NK-92 (cell line): Measurements from ENCODE around the gene NUDT19.
"Not testable (repeated sequence)": the region's sequence is repeated elsewhere in the genome, so short reads cannot be mapped to it uniquely, and the experiment has no call there.

Experiments used
- DNase-seq: peaks from one replicate; lab custom pipeline; 2025; ENCODE audit not compliant: unreplicated experiment; lab: John Stamatoyannopoulos, UW

The NUDT19 gene

GRCh38 chr19:32708457-32708856 is 16.8 kb downstream of the NUDT19 start:
- no peak for DNase-seq

GRCh38 chr19:32709032-32709431 is 17.4 kb downstream of the NUDT19 start:
- no peak for DNase-seq

GRCh38 chr19:32711747-32712146 is 20.1 kb downstream of the NUDT19 start:
- no peak for DNase-seq

GRCh38 chr19:32716203-32716602 is 24.6 kb downstream of the NUDT19 start:
- not testable (repeated sequence) for DNase-seq

GRCh38 chr19:32717496-32717895 is 25.9 kb downstream of the NUDT19 start:
- no peak for DNase-seq

- DNase-seq: no peak
Observed at GRCh38 chr19:32718286-32718685, 26.7 kb downstream of the NUDT19 start.

- DNase-seq: no peak
Observed at GRCh38 chr19:32719611-32720059, 28.0 kb downstream of the NUDT19 start, which contains the start of gene TDRD12. Gene TDRD12, plus strand, starts transcription at chr19:32719767. Its CDS starts 306 bp downstream, at chr19:32720073.

- no peak for DNase-seq
Observed at GRCh38 chr19:32720216-32720935, 28.8 kb downstream of the NUDT19 start.

- DNase-seq: no peak
Observed at GRCh38 chr19:32720936-32721250, 29.3 kb downstream of the NUDT19 start.

GRCh38 chr19:32735936-32736335 is 44.3 kb downstream of the NUDT19 start:
- no peak for DNase-seq

GRCh38 chr19:32743021-32743420 is 51.4 kb downstream of the NUDT19 start:
- DNase-seq: no peak

GRCh38 chr19:32743447-32743846 is 51.8 kb downstream of the NUDT19 start:
- no peak for DNase-seq

GRCh38 chr19:32744555-32745325 is 53.1 kb downstream of the NUDT19 start:
- DNase-seq: no peak

- not testable (repeated sequence) for DNase-seq
Observed at GRCh38 chr19:32745594-32746251, 54.1 kb downstream of the NUDT19 start.

GRCh38 chr19:32746631-32747196 is 55.1 kb downstream of the NUDT19 start:
- DNase-seq: not testable (repeated sequence)

- DNase-seq: no peak
Observed at GRCh38 chr19:32748497-32748896, 56.9 kb downstream of the NUDT19 start.

- no peak for DNase-seq
Observed at GRCh38 chr19:32748948-32749347, 57.3 kb downstream of the NUDT19 start.

GRCh38 chr19:32749361-32749760 is 57.7 kb downstream of the NUDT19 start:
- no peak for DNase-seq

GRCh38 chr19:32750441-32751055 is 58.9 kb downstream of the NUDT19 start:
- no peak for DNase-seq

- DNase-seq: no peak
Observed at GRCh38 chr19:32751066-32751465, 59.4 kb downstream of the NUDT19 start.

- no peak for DNase-seq
Observed at GRCh38 chr19:32757189-32757588, 65.6 kb downstream of the NUDT19 start.
